Tibial nerve (tissue), 4 donors: Measurements from ENCODE around the gene S100A10.

Experiments
- CTCF ChIP-seq, 5 experiments: fragments of 200-600 bp in 3 of 5; fragments of 450-650 bp in 2 of 5; sonication (generic) in 3 of 5; IDR thresholded peaks; one replicate each; pipeline ENCODE4 v1.5.1; 2016 to 2019; ENCODE audit warnings: antibody characterized with exemption in 5 of 5, mild to moderate bottlenecking in 3 of 5, moderate library complexity in 2 of 5
- EP300 ChIP-seq, 2 donors: sonication (generic); formaldehyde crosslinking; IDR thresholded peaks; one replicate each; pipeline ENCODE4 v1.6.1; 2017; ENCODE audit warnings: antibody characterized with exemption in 2 of 2, mild to moderate bottlenecking in 1 of 2
- POLR2A ChIP-seq, 2 donors: fragments of 450-650 bp; IDR thresholded peaks; one replicate each; pipeline ENCODE4 v1.6.1; 2017; ENCODE audit warnings: antibody characterized with exemption in 2 of 2, mild to moderate bottlenecking in 2 of 2, moderate library complexity in 2 of 2

GRCh38 chr1:151970128-151970527 lies 23.5 kb downstream of the S100A10 start:
- no peak for TF ChIP-seq EP300 (IDR thresholded peaks at IDR 0.05)
- TF ChIP-seq CTCF (IDR thresholded peaks at IDR 0.05): no peak
- TF ChIP-seq POLR2A (IDR thresholded peaks at IDR 0.05): no peak
